ENCODE measurements around the gene SLIT3. TPM values are rescaled to one million over a fixed set of nuclear protein-coding genes. Genes with fewer than 3 reads are reported as not detected.

SLIT3 gene
- total RNA-seq, 2 experiments from 2014 or later = 0.15 TPM; not detected in 1

DNA sequence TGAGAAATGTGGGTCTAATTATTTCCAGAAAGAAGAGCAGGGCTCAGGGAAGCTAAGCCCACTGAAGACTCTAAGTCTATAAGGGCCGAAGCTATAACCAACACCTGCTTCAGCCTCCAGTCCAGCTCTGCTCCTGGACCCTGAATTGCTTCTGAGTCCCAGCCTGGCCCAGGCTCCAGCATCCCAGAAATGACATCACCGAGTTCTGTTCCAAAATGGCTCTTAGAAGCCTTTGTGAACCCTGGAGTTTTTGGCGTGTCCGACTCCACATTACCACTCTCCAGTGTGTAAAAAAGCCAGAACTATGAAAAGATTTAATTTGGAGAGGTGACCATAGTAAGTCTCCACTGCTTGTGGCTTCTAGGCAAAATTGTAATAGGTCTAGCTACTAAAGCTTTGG lies 289.9 kb downstream of the SLIT3 start:
- H3K4me1 Mint-ChIP-seq = no peaks in the 10 kb centered on the region
- peaks cover 6% of the 10 kb centered on the region for H3K27me3 Mint-ChIP-seq
- ChIA-PET CTCF (no interaction called here), POLR2A (no interaction called here)
- H3K36me3 Mint-ChIP-seq (ENCODE audit: low read depth) = no peaks in the 10 kb centered on the region
- H3K27ac Mint-ChIP-seq = no peak overlapping the region
- H3K4me3 Mint-ChIP-seq = no peak overlapping the region
- no peaks in the 10 kb centered on the region for H3K9me3 Mint-ChIP-seq
- no peak for DNase-seq

DNA sequence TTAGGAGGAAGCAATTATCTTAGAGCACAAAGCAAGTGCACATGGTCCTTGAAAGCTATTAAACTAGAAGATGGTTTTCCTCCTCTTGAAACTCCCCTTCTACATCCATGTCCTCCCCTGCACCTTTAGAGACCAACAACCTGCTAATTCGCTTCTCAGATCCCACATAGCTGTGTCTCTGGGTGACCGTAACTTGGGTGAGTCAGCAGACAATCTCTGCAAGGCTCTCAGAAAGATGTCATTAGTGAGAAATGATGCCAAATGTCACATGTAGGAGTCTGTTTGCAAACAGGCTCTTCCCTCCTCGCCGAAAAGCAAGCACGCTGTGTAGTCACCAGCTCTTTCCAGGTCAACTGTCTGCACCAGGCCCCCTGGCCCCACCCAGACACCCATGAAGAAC lies 291.8 kb downstream of the SLIT3 start:
- no peaks in the 10 kb centered on the region for H3K9me3 Mint-ChIP-seq
- H3K36me3 Mint-ChIP-seq (ENCODE audit: low read depth) = no peaks in the 10 kb centered on the region
- DNase-seq = no peak
- no peak overlapping the region for H3K27ac Mint-ChIP-seq
- POLR2A ChIA-PET = no interaction called here
- H3K27me3 Mint-ChIP-seq = peaks cover 6% of the 10 kb centered on the region
- CTCF ChIA-PET = no interaction called here
- no peak overlapping the region for H3K4me3 Mint-ChIP-seq
- no peaks in the 10 kb centered on the region for H3K4me1 Mint-ChIP-seq

DNA sequence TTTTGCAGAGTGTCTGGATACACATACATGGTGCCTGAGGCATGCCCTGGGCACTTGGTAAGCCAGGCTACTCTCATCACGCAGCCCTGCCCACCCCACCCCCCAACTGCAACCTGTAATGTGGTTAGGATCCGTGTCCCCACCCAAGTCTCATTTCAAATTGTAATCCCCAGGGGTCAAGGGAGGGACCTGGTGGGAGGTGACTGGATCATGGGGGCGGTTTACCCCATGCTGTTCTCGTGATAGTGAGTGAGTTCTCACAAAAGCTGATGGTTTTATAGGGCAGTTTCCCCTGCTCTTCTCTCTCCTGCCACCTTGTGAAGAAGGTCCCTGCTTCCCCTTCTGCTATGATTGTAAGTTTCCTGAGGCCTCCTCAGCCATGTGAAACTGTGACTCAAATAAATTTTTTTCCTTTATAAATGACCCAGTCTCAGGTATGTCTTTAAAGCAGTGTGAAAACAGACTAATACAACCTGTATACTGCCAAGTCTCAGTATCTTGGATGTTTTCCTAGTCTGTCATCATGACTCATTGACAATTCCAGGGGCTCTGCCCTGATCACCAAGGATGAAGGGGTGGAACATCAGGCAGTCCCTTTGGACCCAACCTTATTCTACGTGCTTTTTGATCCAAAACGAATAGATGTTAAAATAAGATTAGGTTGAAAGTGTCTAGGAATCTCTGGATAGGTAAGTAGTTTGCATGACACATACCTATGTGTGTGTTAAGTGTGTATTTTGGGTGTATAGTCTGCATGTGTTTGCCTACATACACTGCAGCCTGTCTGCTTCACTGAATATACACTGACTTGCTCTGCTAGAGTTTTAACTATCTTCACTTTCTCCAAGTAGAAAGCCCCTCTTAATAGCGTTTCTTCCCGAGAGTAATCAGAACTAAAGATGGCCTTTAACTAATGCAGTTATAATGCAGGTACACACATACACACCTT lies 293.8 kb downstream of the SLIT3 start:
- ChIA-PET CTCF (no interaction called here), POLR2A (no interaction called here)
- Mint-ChIP-seq H3K9me3 (no peaks in the 10 kb centered on the region), H3K27me3 (peaks cover 8% of the 10 kb centered on the region), H3K4me3 (no peak overlapping the region), H3K27ac (no peak overlapping the region), H3K36me3 (ENCODE audit: low read depth) (no peaks in the 10 kb centered on the region), H3K4me1 (no peaks in the 10 kb centered on the region)
- DNase-seq = no peak

DNA sequence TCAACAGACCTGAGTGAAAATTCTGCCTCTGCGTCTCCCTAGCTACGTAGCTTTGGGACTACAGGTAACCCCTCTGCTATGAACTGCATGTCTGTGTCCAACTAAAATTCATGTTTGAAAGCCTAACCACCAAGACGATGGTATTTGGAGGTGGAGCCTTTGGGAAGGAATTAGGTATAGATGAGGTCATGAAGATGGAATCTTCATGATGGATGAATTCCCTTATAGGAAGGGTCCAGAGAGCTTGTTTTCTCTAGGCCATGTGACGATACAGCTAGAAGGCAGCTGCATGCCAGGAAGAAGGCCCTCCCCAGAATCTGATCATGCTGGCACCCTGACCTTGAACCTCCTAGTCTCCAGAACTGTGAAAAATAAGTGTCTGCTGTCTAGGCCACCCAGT lies 296.4 kb downstream of the SLIT3 start:
- no peak overlapping the region for H3K4me3 Mint-ChIP-seq
- no peaks in the 10 kb centered on the region for H3K4me1 Mint-ChIP-seq
- peaks cover 14% of the 10 kb centered on the region for H3K27me3 Mint-ChIP-seq
- H3K27ac Mint-ChIP-seq = no peak overlapping the region
- POLR2A ChIA-PET = no interaction called here
- no peaks in the 10 kb centered on the region for H3K36me3 Mint-ChIP-seq (ENCODE audit: low read depth)
- no peaks in the 10 kb centered on the region for H3K9me3 Mint-ChIP-seq
- CTCF ChIA-PET = interaction anchor here (0.6 kb wide), 2 partner anchors 366 to 1328 kb away, joined by 3 to 4 read pairs; no protein-coding TSS in a partner anchor
- no peak for DNase-seq

DNA sequence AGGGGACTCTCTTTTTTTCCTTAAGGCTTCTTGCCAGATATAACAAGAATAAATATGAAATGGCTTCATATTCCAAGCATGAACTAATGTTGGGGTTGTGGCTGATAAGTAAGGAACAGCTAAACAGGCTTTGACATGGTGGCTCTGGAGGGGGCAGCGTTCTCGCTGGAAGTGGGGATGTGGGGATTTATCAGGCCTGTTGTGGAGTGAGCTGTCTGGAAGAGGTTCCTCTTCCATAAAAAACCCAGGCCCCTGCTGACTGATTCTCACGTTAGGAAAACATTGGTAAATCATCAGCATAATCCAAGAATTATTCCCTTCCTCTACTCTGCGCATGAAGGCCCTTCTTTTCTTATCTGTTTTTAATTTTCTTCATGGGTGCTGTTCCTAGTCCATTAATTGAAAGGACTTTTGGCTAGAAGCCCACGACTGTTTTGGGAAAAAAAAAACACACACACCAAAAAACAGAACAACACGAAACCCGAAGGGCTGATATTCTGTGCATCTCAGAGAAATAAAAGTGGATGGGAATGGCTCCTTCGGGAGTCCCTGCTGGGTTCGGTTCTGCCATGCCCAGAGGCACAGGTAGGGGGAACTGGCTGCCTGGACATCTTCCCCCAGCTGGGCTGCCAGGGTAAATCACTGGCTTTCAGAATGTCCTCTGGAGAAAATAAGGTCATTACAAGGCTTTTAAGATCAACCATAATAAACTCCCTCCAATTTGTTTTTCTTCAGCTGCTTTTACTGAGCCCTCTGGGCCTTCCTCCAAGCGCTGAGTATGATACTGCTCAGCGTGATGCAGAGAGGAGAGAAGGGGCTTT lies 297.0 kb downstream of the SLIT3 start:
- no peak for DNase-seq
- Mint-ChIP-seq H3K4me3 (no peak overlapping the region), H3K4me1 (no peaks in the 10 kb centered on the region), H3K27me3 (peaks cover 11% of the 10 kb centered on the region), H3K36me3 (ENCODE audit: low read depth) (no peaks in the 10 kb centered on the region), H3K9me3 (no peaks in the 10 kb centered on the region), H3K27ac (no peak overlapping the region)
- ChIA-PET POLR2A (no interaction called here), CTCF (interaction anchor here (0.6 to 1.6 kb wide), 2 partner anchors 17 to 1328 kb away, joined by 4 read pairs; no protein-coding TSS in a partner anchor)

DNA sequence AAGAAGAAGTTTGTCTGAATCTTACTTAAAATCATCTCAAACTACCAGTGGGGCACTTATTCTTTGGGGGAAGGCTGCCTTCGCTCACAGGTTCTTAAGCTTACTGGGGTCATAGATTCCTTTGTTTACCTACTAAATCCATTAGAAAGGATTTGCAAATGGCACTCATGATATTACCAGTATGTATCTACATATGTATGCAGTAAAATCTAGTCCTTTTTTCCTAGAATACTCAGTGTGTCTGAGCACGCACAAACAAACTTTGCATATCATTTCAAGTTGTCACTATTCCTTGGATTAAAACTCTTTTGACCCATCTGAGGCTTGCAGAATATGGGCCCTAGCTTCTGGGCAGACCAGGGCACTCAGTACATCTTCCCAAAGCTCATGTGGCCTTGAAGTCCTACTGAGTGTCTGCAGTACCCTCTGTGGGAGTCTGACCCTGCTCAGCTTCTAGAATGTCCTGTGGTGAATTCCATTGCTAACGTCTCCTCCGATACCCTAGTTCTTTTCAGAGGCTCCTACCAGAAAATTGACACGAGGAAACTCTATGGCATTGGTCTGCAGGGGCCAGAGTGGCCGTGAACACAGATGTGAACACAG lies 297.9 kb downstream of the SLIT3 start:
- ChIA-PET POLR2A (no interaction called here), CTCF (interaction anchor here (1.6 kb wide), 1 partner anchor 16 kb away, joined by 4 read pairs; no protein-coding TSS in a partner anchor)
- Mint-ChIP-seq H3K27ac (no peak overlapping the region), H3K4me3 (no peak overlapping the region), H3K9me3 (no peaks in the 10 kb centered on the region), H3K27me3 (peaks cover 11% of the 10 kb centered on the region), H3K36me3 (ENCODE audit: low read depth) (no peaks in the 10 kb centered on the region), H3K4me1 (no peaks in the 10 kb centered on the region)
- DNase-seq = no peak

DNA sequence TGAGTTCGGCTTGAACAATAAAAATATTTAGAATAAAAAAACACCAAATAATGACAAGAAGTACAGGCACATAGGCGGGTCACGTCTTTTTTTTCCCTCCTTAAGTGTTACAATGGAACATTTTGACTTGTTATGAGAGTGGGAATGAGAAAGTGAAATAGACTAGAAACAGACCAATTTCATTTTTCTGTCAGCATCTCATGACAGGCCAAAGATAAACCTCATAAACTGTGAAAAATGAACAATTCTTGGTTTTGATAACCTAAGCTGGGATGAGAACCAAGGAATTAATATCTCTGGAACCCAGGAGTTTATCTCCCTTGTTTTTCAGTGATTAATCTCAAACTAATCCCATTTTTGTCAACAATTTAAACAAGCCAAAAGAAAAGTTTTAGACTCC lies 299.5 kb downstream of the SLIT3 start:
- DNase-seq = no peak
- ChIA-PET POLR2A (no interaction called here), CTCF (interaction anchor here (0.8 kb wide), 1 partner anchor 10 kb away, joined by 4 read pairs; no protein-coding TSS in a partner anchor)

GRCh38 chr5:168995024-168995423 lies 305.9 kb downstream of the SLIT3 start:
- CTCF ChIA-PET = no interaction called here
- Mint-ChIP-seq H3K27me3 (no peaks in the 10 kb centered on the region), H3K27ac (no peak overlapping the region), H3K9me3 (no peaks in the 10 kb centered on the region), H3K4me3 (no peak overlapping the region), H3K4me1 (no peaks in the 10 kb centered on the region), H3K36me3 (ENCODE audit: low read depth) (no peaks in the 10 kb centered on the region)
- DNase-seq = no peak
- POLR2A ChIA-PET = no interaction called here

More for the DNA sequence above, 299.5 kb downstream of the SLIT3 start:
- no peaks in the 10 kb centered on the region for H3K4me1 Mint-ChIP-seq
- no peak overlapping the region for H3K4me3 Mint-ChIP-seq
- H3K27ac Mint-ChIP-seq = no peak overlapping the region
- no peaks in the 10 kb centered on the region for H3K36me3 Mint-ChIP-seq (ENCODE audit: low read depth)
- H3K27me3 Mint-ChIP-seq = peaks cover 11% of the 10 kb centered on the region
- H3K9me3 Mint-ChIP-seq = no peaks in the 10 kb centered on the region

GRCh38 chr5:168992687-168993086 lies 308.3 kb downstream of the SLIT3 start:
- no peak for DNase-seq
- POLR2A ChIA-PET = no interaction called here
- no peaks in the 10 kb centered on the region for H3K4me1 Mint-ChIP-seq
- no peaks in the 10 kb centered on the region for H3K36me3 Mint-ChIP-seq (ENCODE audit: low read depth)
- CTCF ChIA-PET = no interaction called here
- no peaks in the 10 kb centered on the region for H3K27me3 Mint-ChIP-seq
- no peak overlapping the region for H3K27ac Mint-ChIP-seq
- no peaks in the 10 kb centered on the region for H3K9me3 Mint-ChIP-seq
- no peak overlapping the region for H3K4me3 Mint-ChIP-seq

GRCh38 chr5:168992016-168992415 lies 308.9 kb downstream of the SLIT3 start:
- Mint-ChIP-seq H3K27ac (no peak overlapping the region), H3K27me3 (peaks cover 2% of the 10 kb centered on the region), H3K9me3 (no peaks in the 10 kb centered on the region), H3K36me3 (ENCODE audit: low read depth) (no peaks in the 10 kb centered on the region), H3K4me3 (no peak overlapping the region), H3K4me1 (no peaks in the 10 kb centered on the region)
- DNase-seq = no peak
- POLR2A ChIA-PET = no interaction called here
- CTCF ChIA-PET = interaction anchor here (0.8 kb wide), 1 partner anchor 9 kb away, joined by 4 read pairs; no protein-coding TSS in a partner anchor

DNA sequence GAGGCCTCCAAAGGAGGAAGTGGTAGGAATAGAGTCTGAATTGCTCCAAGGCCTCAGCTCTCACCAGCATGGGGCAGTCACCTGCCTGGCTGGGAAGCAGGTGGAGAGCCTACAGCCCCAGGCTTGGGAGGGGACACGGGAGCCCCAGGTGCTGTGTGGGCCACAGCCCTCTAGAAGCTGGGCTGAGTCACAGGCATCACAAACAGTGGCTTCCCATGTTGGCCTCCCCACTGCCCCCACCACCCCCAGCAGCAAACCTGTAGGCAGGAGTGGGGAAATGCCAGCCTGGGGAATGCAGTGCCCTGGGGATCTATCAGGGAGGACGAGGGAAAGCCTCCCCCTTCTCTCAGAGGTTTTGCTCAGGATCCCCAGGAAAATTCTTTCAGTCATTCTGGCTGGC lies 309.6 kb downstream of the SLIT3 start:
- Mint-ChIP-seq H3K4me1 (no peaks in the 10 kb centered on the region), H3K4me3 (no peak overlapping the region), H3K9me3 (no peaks in the 10 kb centered on the region), H3K36me3 (ENCODE audit: low read depth) (no peaks in the 10 kb centered on the region), H3K27me3 (peaks cover 3% of the 10 kb centered on the region), H3K27ac (no peak overlapping the region)
- DNase-seq = no peak
- ChIA-PET POLR2A (no interaction called here), CTCF (interaction anchor here (0.8 kb wide), 1 partner anchor 10 kb away, joined by 4 read pairs; no protein-coding TSS in a partner anchor)

- Mint-ChIP-seq H3K4me1 (no peaks in the 10 kb centered on the region), H3K9me3 (no peaks in the 10 kb centered on the region), H3K27ac (no peak overlapping the region), H3K4me3 (no peak overlapping the region), H3K36me3 (ENCODE audit: low read depth) (no peaks in the 10 kb centered on the region), H3K27me3 (peaks cover 3% of the 10 kb centered on the region)
- POLR2A ChIA-PET = no interaction called here
- CTCF ChIA-PET = no interaction called here
- DNase-seq = no peak
These were observed 310.3 kb downstream of the SLIT3 start for GRCh38 chr5:168990679-168991078.
